Measurements from ENCODE around the gene KANTR. TPM values are rescaled to one million over a fixed set of nuclear protein-coding genes. Genes with fewer than 3 reads are reported as not detected.

The KANTR gene
- total and polyA plus RNA-seq, 9 of the 15 experiments (the other 6 are each of a cell fraction or from before 2014, with no cell fraction given): 1.0 to 5.7 (median 3.4) TPM

DNA sequence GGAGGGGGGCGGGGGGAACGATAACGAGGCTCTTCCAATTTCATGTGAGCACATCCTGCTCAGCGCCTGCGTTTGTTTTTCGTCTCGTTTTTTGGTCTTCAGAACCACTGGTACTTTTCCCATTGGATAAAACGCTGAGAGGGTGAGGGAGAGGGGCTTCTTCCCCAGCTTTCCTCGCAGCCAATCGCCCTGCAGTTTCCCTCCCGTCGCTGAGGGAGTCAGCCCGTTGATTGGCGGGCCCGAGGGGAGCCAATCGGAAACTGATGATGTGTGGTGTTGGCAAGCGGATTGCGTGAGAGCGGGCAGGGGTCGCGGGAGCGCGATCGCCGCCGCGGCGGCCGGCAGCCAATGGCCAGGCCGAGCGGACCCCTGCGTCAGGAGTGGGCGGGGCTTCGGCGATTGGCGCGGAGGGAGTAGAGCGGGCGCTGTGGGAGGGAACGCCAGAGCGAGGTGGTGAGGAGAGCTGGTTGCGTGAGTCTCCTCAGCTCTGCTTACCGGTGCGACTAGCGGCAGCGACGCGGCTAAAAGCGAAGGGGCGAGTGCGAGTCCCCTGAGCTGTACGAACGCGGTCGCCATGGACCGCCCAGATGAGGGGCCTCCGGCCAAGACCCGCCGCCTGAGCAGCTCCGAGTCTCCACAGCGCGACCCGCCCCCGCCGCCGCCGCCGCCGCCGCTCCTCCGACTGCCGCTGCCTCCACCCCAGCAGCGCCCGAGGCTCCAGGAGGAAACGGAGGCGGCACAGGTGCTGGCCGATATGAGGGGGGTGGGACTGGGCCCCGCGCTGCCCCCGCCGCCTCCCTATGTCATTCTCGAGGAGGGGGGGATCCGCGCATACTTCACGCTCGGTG lies 11.8 kb upstream of the KANTR start, which contains the start of gene TSPYL2 (continued):
- TF ChIP-seq SMAD1 (IDR thresholded peaks at IDR 0.05; ENCODE audit: low read depth, low read length, partially characterized antibody) (no peak), ZNF76 (CRISPR knock-in tag; IDR thresholded peaks at IDR 0.05; ENCODE audit: borderline replicate concordance) (no peak), RAD21 (CRISPR knock-in tag; conservative IDR thresholded peaks at IDR 0.05 in 1 of 2, IDR thresholded peaks at IDR 0.05 in 1 of 2) (no peak), CHD2 (IDR thresholded peaks at IDR 0.05; ENCODE audit: low read depth, low read length) (peak; percentile 83), TBP (optimal IDR thresholded peaks at IDR 0.05; ENCODE audit: low read depth, low read length) (peak; percentile 95), POU5F1 (IDR thresholded peaks at IDR 0.05; ENCODE audit: borderline replicate concordance, low read depth, low read length, partially characterized antibody) (no peak), VEZF1 (CRISPR knock-in tag; IDR thresholded peaks at IDR 0.05) (peak; percentile 74), POLR2B (IDR thresholded peaks at IDR 0.05; ENCODE audit: low read depth, partially characterized antibody) (peak; percentile 78), ASH1L (IDR thresholded peaks at IDR 0.05; ENCODE audit: borderline replicate concordance, low read depth, partially characterized antibody) (peak; percentile 19), ZBTB7A (IDR thresholded peaks at IDR 0.05; ENCODE audit: borderline replicate concordance, control insufficient read depth, low read depth, low read length) (peak; percentile 54), SOX6 (IDR thresholded peaks at IDR 0.05) (no peak), ZNF431 (CRISPR knock-in tag; IDR thresholded peaks at IDR 0.05) (no peak), POLR2H (tag; IDR thresholded peaks at IDR 0.05; ENCODE audit: low read depth) (peak; percentile 83), RBM25 (IDR thresholded peaks at IDR 0.05; ENCODE audit: low read depth, low read length, severe bottlenecking) (peak; percentile 72), TAF1 (IDR thresholded peaks at IDR 0.05; ENCODE audit: control insufficient read depth, extremely low read depth, insufficient read depth, low read length, severe bottlenecking) (peak; percentile 28), THAP12 (CRISPR knock-in tag; IDR thresholded peaks at IDR 0.05) (0 out of 2 replicates have a peak, but pooled peaks have one; percentile 58), NFYB (IDR thresholded peaks at IDR 0.05; ENCODE audit: extremely low read depth, insufficient read length) (peak; percentile 47), MYC (IDR thresholded peaks at IDR 0.05; ENCODE audit: low read depth, low read length) (no peak), MYC (CRISPR knock-in tag; IDR thresholded peaks at IDR 0.05; ENCODE audit: borderline replicate concordance, low read depth) (no peak), HDAC8 (tag; IDR thresholded peaks at IDR 0.05) (no peak), HMGN3 (IDR thresholded peaks at IDR 0.05; ENCODE audit: borderline replicate concordance, extremely low read depth, insufficient read length, low read depth, low read length) (peak; percentile 59), RB1 (IDR thresholded peaks at IDR 0.05; ENCODE audit: low read depth) (peak; percentile 56; the same call in 1 of the 2 replicates), POLR2G (IDR thresholded peaks at IDR 0.05; ENCODE audit: low read depth, low read length) (peak; percentile 99), RFX5 (IDR thresholded peaks at IDR 0.05; ENCODE audit: low read depth, low read length) (peak; percentile 95)

Measured in K562 (cell line).